Measurements from ENCODE around the gene CDYL2.

The CDYL2 gene

DNA sequence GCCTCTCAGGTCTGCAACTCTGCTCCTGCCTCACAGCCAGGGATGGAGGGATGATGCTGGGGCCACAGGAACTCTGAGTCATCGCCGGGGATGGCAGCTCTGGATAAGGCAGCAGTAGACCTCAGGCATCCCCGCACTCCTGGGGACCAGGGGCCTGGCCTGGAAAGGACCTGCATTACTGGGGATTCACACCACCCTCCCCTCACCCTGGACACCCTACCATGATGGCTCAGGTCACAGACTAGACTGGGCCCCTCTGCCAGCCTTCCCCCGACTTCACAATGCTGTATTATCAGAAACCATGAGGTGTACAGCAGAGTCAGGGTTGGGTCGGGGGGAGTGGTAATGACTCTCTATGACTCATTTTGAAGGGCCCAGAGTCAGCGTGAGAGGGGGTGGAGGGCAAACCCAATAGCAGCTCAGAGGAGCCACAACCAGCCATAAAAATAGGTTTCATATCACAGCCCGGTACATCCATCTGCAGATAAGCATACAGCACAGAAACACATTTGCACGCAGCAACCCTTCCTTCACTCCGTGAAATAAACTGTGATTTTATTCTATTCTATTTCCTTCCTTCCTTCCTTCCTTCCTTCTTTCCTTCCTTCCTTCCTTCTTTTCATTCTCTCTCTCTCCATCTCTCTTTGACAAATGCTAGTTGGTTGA, 234.8 kb downstream of the CDYL2 start:
- FAIRE-seq, result peak; percentile 39
- no peak for DNase-seq (ENCODE audit: insufficient read length, low spot score)

GRCh38 chr16:80564394-80564793, 240.0 kb downstream of the CDYL2 start:
- FAIRE-seq, result no peak

DNA sequence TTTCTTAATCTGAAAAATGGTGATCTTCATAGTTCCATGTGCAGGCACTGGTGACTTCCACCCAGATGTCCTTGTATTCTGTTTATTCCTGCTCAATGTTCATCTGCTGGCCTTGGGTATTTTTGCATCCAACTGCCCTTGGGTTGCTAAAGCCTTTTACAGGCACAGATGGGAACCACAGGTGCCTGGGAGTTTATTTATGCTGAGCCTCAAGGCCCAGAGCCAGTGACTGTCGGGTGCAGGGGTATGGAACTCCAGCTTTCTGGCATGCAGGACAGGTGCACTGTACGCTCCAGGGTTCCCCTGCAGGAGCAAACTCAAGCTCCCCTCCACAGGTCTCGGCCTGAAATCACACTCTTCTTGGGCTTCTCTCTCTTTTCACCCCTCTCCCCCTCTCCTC, 241.3 kb downstream of the CDYL2 start:
- no peak for FAIRE-seq
- DNase-seq (ENCODE audit: insufficient read length, low spot score), result no peak

More at GRCh38 chr16:80564394-80564793, 240.0 kb downstream of the CDYL2 start:
- no peak for DNase-seq (ENCODE audit: insufficient read length, low spot score)

DNA sequence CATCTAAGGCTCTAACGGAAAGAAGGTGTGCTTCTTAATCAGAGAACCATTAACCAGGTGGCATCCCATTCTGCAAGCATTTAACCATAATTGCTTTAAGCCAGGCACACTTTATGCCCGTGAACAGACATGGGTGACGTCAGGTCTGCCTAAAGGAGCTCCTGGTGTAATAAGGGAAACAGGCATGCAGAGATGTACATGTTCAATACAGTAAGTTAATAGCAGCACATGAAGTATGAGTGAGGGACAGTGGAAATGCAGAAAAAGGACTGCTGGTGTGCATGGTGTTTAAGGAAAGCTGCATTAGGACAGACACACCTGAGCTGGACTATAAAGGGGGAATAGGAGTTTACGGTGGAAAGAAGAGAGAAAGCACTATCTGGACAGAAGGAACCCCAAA, 245.0 kb downstream of the CDYL2 start:
- no peak for DNase-seq (ENCODE audit: insufficient read length, low spot score)

DNA sequence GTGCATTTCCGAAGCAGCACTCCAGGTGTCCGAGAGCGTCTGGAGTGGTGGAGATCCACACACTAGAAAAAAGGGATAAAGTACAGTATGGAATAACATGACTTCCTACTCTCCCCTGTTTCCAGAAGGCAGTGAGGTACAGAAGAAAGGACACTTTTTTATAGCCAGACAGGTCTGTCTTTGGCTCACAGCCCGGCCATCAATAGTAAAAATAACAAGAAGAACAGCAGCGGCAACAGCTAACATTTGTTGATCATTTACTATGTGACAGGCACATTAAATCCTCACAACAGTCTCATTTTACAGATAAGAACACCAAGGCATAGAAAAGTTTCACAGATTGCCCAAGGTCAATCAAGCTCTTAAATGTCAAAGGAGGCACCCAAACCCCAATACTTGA, 247.4 kb downstream of the CDYL2 start:
- FAIRE-seq (no peak), DNase-seq (ENCODE audit: insufficient read length, low spot score) (no peak)

More for the DNA sequence above, 245.0 kb downstream of the CDYL2 start:
- FAIRE-seq, result no peak

DNA sequence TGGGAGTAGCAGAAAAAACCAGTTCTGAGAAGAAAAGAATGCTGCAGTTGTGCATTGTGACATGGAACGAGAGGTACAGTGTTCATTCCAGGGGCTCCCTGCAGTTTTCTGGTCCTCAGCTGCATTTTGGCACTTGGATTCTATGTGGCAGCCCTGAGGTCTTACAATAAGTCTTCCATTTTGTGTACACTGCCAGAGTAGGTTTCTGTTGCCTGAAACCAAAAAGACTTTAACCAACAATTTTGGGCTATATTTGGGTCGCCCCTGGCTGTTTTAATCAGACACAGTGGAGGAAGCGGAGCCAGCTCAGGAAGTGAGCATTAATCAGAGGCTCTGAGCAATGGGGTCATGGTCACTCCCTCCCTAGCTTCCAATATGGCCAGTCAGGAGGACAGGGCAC, 247.9 kb downstream of the CDYL2 start:
- DNase-seq (ENCODE audit: insufficient read length, low spot score), result no peak
- no peak for FAIRE-seq

DNA sequence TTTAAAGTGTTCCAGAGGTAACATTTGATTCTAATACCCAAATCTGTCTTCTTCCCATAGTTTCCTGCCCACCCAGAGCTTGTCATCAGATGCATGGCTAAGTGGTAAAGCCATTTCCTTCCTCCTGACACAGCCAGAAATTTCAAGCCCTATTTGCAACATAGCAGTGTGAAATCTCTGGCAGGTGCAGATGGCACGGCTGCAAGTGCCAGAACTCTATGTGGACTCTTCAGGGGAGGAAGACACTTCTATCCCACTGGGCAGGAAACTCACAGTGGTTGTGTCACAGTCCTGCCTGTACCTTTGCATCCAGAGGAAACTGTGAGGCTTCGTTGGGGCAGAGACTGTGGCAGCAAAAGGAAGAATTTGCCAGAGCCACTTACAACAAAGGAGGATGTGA, 250.4 kb downstream of the CDYL2 start:
- no peak for DNase-seq (ENCODE audit: insufficient read length, low spot score)
- no peak for FAIRE-seq

DNA sequence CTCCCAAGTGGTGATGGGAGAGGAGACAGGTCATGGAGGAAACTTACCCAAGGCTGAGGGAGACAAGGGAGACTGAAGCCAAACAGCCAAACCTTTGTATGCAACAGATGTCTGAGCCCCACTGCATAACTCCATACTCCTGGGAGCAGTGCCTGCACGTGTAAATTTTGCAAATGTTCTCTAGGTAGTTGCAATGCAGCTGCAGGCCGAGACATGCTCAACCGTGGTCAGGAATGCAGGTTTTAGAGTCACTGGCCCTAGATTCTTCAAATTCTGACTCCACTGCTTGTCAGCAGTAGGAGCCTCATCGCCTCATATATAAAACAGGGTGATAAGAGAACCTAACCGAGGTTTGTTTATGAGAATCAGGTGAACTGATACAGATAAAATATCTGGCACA, 252.1 kb downstream of the CDYL2 start:
- no peak for FAIRE-seq

More for the DNA sequence above, 252.1 kb downstream of the CDYL2 start:
- DNase-seq (ENCODE audit: insufficient read length, low spot score), result no peak

Data from GM19239 (cell line).